Superior temporal gyrus (tissue), 1 donor: ENCODE measurements around the gene RGPD8.

Experiments
- DNase-seq: peaks from one replicate; pipeline ENCODE4 v3.0.0-alpha.2; 2016; ENCODE audit errors: extremely low spot score

RGPD8 gene

GRCh38 chr2:112335600-112335999 is 97.8 kb downstream of the RGPD8 start:
- no peak for DNase-seq

- DNase-seq = no peak
Measured at GRCh38 chr2:112332123-112332696, 101.2 kb downstream of the RGPD8 start.

GRCh38 chr2:112322919-112323318 is 110.5 kb downstream of the RGPD8 start:
- no peak for DNase-seq

GRCh38 chr2:112321375-112322320 is 111.8 kb downstream of the RGPD8 start:
- no peak for DNase-seq
